Neural crest cell (in vitro differentiated cells): ENCODE measurements around the gene TBC1D5. TPM values are rescaled to one million over a fixed set of nuclear protein-coding genes. Genes with fewer than 3 reads are reported as not detected.

Experiments
- DNase-seq: peaks from one replicate; pipeline ENCODE4 v3.0.0; 2021; ENCODE audit warnings: low read depth, mixed read lengths, low spot score
- H3K27ac Mint-ChIP-seq: one replicate; pipeline ENCODE4 v1.8.0; 2021; ENCODE audit warnings: mild to moderate bottlenecking, mixed read lengths; ENCODE audit not compliant: unreplicated experiment
- H3K27me3 Mint-ChIP-seq: 2 replicates; pipeline ENCODE4 v1.8.0; 2021; ENCODE audit warnings: low read depth, mild to moderate bottlenecking, mixed read lengths
- H3K36me3 Mint-ChIP-seq: 2 replicates; pipeline ENCODE4 v1.8.0; 2021; ENCODE audit warnings: low read depth, mild to moderate bottlenecking, mixed read lengths
- H3K4me1 Mint-ChIP-seq: 2 replicates; pipeline ENCODE4 v1.8.0; 2021; ENCODE audit warnings: mixed read lengths
- H3K4me3 Mint-ChIP-seq: one replicate; pipeline ENCODE4 v1.8.0; 2021; ENCODE audit warnings: mild to moderate bottlenecking, mixed read lengths
- H3K9me3 Mint-ChIP-seq: 2 replicates; pipeline ENCODE4 v1.8.0; 2021; ENCODE audit warnings: mixed read lengths
- CTCF ChIP-seq: fragments of 200-600 bp; sonication (generic); conservative IDR thresholded peaks from 2 replicates; pipeline ENCODE4 v1.5.0; 2021; ENCODE audit warnings: antibody characterized with exemption, mild to moderate bottlenecking
- total RNA-seq: library from RNA; stranded (reverse); gene quantifications from 2 replicates; pipeline ENCODE4 v1.2.1, GENCODE V29; 2021

Gene TBC1D5
- total RNA-seq, 1 donor from 2014 or later = 51.2 TPM

- TF ChIP-seq CTCF = no peak
- no peak overlapping the region for H3K27ac Mint-ChIP-seq
- no peaks in the 10 kb centered on the region for H3K9me3 Mint-ChIP-seq
- DNase-seq = no peak
- no peaks in the 10 kb centered on the region for H3K4me1 Mint-ChIP-seq
- H3K4me3 Mint-ChIP-seq = no peak overlapping the region
- no peaks in the 10 kb centered on the region for H3K27me3 Mint-ChIP-seq
- H3K36me3 Mint-ChIP-seq = no peaks in the 10 kb centered on the region
These were observed 372.5 kb downstream of the TBC1D5 start for GRCh38 chr3:17369973-17370372.

GRCh38 chr3:17367171-17367570 lies 375.3 kb downstream of the TBC1D5 start:
- Mint-ChIP-seq H3K4me3 (no peak overlapping the region), H3K27me3 (no peaks in the 10 kb centered on the region), H3K36me3 (no peaks in the 10 kb centered on the region), H3K27ac (no peak overlapping the region), H3K4me1 (no peaks in the 10 kb centered on the region), H3K9me3 (no peaks in the 10 kb centered on the region)
- no peak for DNase-seq
- no peak for TF ChIP-seq CTCF

- TF ChIP-seq CTCF = no peak
- H3K4me3 Mint-ChIP-seq = no peak overlapping the region
- H3K27me3 Mint-ChIP-seq = no peaks in the 10 kb centered on the region
- H3K27ac Mint-ChIP-seq = no peak overlapping the region
- no peaks in the 10 kb centered on the region for H3K36me3 Mint-ChIP-seq
- peaks cover 5% of the 10 kb centered on the region for H3K4me1 Mint-ChIP-seq
- no peaks in the 10 kb centered on the region for H3K9me3 Mint-ChIP-seq
- DNase-seq = no peak
These were observed 381.4 kb downstream of the TBC1D5 start for GRCh38 chr3:17360991-17361390.

- no peak for TF ChIP-seq CTCF
- H3K27me3 Mint-ChIP-seq = no peaks in the 10 kb centered on the region
- no peak overlapping the region for H3K4me3 Mint-ChIP-seq
- H3K4me1 Mint-ChIP-seq = peaks cover 5% of the 10 kb centered on the region
- H3K27ac Mint-ChIP-seq = no peak overlapping the region
- H3K36me3 Mint-ChIP-seq = no peaks in the 10 kb centered on the region
- no peaks in the 10 kb centered on the region for H3K9me3 Mint-ChIP-seq
- DNase-seq = no peak
These were observed 382.5 kb downstream of the TBC1D5 start for GRCh38 chr3:17359911-17360310.

GRCh38 chr3:17357035-17357710 lies 385.3 kb downstream of the TBC1D5 start:
- no peak for TF ChIP-seq CTCF
- Mint-ChIP-seq H3K36me3 (no peaks in the 10 kb centered on the region), H3K27ac (no peak overlapping the region), H3K4me1 (peaks cover 5% of the 10 kb centered on the region), H3K9me3 (no peaks in the 10 kb centered on the region), H3K4me3 (no peak overlapping the region), H3K27me3 (no peaks in the 10 kb centered on the region)
- no peak for DNase-seq
